Testis (tissue), 2 donors: ENCODE measurements around the gene CD69.
"Not testable (repeated sequence)": the region's sequence is repeated elsewhere in the genome, so short reads cannot be mapped to it uniquely, and the experiment has no call there.

Experiments
- CTCF ChIP-seq, 3 experiments: fragments of 450-650 bp in 2 of 3; fragments of 200-600 bp in 1 of 3; sonication (generic) in 1 of 3; IDR thresholded peaks; one replicate each; pipeline ENCODE4 v1.5.1; 2016 to 2019; ENCODE audit warnings: antibody characterized with exemption in 3 of 3, mild to moderate bottlenecking in 2 of 3, moderate library complexity in 1 of 3
- POLR2A ChIP-seq: fragments of 450-650 bp; IDR thresholded peaks from one replicate; pipeline ENCODE4 v1.6.1; 2017; ENCODE audit warnings: antibody characterized with exemption, mild to moderate bottlenecking, moderate library complexity

GRCh38 chr12:9738905-9739304 lies 21.8 kb downstream of the CD69 start:
- not testable (repeated sequence) for TF ChIP-seq CTCF (IDR thresholded peaks at IDR 0.05); POLR2A
